ENCODE results near the gene ZFYVE1.

The ZFYVE1 gene

GRCh38 chr14:72970058-72970630 lies 56.8 kb downstream of the ZFYVE1 start:
- no peaks in the 10 kb centered on the region for H3K79me2 ChIP-seq (ENCODE audit: insufficient read depth, low read depth)
- peaks cover 17% of the 10 kb centered on the region for H3K4me1 ChIP-seq (ENCODE audit: low read depth, poor library complexity, severe bottlenecking)
- no peak overlapping the region for H3K27ac ChIP-seq
- no peak overlapping the region for H3K9ac ChIP-seq
- H3K4me2 ChIP-seq = no peak overlapping the region
- H4K20me1 ChIP-seq (ENCODE audit: insufficient read depth) = no peaks in the 10 kb centered on the region
- no peak overlapping the region for H2AFZ ChIP-seq (ENCODE audit: low read depth)
- TF ChIP-seq CTCF (conservative IDR thresholded peaks at IDR 0.05; ENCODE audit: low read depth, low read length) = no peak
- no peaks in the 10 kb centered on the region for H3K27me3 ChIP-seq (ENCODE audit: insufficient read depth, low read depth)
- H3K36me3 ChIP-seq (ENCODE audit: insufficient read depth) = no peaks in the 10 kb centered on the region
- no peak overlapping the region for H3K4me3 ChIP-seq (IDR thresholded peaks at IDR 0.05; ENCODE audit: insufficient read depth, low read depth, low read length)

GRCh38 chr14:72968316-72968715 lies 58.6 kb downstream of the ZFYVE1 start:
- Histone ChIP-seq H4K20me1 (ENCODE audit: insufficient read depth) (no peaks in the 10 kb centered on the region), H3K4me1 (ENCODE audit: low read depth, poor library complexity, severe bottlenecking) (peaks cover 36% of the 10 kb centered on the region), H3K27me3 (ENCODE audit: insufficient read depth, low read depth) (no peaks in the 10 kb centered on the region), H3K4me3 (IDR thresholded peaks at IDR 0.05; ENCODE audit: insufficient read depth, low read depth, low read length) (no peak overlapping the region), H2AFZ (ENCODE audit: low read depth) (no peak overlapping the region), H3K36me3 (ENCODE audit: insufficient read depth) (no peaks in the 10 kb centered on the region), H3K79me2 (ENCODE audit: insufficient read depth, low read depth) (no peaks in the 10 kb centered on the region), H3K4me2 (no peak overlapping the region), H3K27ac (no peak overlapping the region), H3K9ac (no peak overlapping the region)
- no peak for TF ChIP-seq CTCF (conservative IDR thresholded peaks at IDR 0.05; ENCODE audit: low read depth, low read length)

GRCh38 chr14:72966038-72966437 lies 60.9 kb downstream of the ZFYVE1 start:
- Histone ChIP-seq H3K27me3 (ENCODE audit: insufficient read depth, low read depth) (no peaks in the 10 kb centered on the region), H3K4me3 (IDR thresholded peaks at IDR 0.05; ENCODE audit: insufficient read depth, low read depth, low read length) (no peak overlapping the region), H2AFZ (ENCODE audit: low read depth) (no peak overlapping the region), H3K9ac (peak overlapping the region; percentile 15; the same call in 1 of the 2 replicates), H4K20me1 (ENCODE audit: insufficient read depth) (no peaks in the 10 kb centered on the region), H3K36me3 (ENCODE audit: insufficient read depth) (no peaks in the 10 kb centered on the region), H3K4me2 (peak overlapping the region; percentile 48; the same call in 1 of the 2 replicates), H3K4me1 (ENCODE audit: low read depth, poor library complexity, severe bottlenecking) (peaks cover 50% of the 10 kb centered on the region), H3K79me2 (ENCODE audit: insufficient read depth, low read depth) (no peaks in the 10 kb centered on the region), H3K27ac (peak overlapping the region; percentile 81)
- no peak for TF ChIP-seq CTCF (conservative IDR thresholded peaks at IDR 0.05; ENCODE audit: low read depth, low read length)

- H3K36me3 ChIP-seq (ENCODE audit: insufficient read depth) = no peaks in the 10 kb centered on the region
- H3K79me2 ChIP-seq (ENCODE audit: insufficient read depth, low read depth) = no peaks in the 10 kb centered on the region
- no peaks in the 10 kb centered on the region for H4K20me1 ChIP-seq (ENCODE audit: insufficient read depth)
- H3K4me1 ChIP-seq (ENCODE audit: low read depth, poor library complexity, severe bottlenecking) = peaks cover 50% of the 10 kb centered on the region
- TF ChIP-seq CTCF (conservative IDR thresholded peaks at IDR 0.05; ENCODE audit: low read depth, low read length) = no peak
- H3K9ac ChIP-seq = peak overlapping the region; percentile 15; the same call in 1 of the 2 replicates
- peak overlapping the region; percentile 81 for H3K27ac ChIP-seq
- no peak overlapping the region for H3K4me3 ChIP-seq (IDR thresholded peaks at IDR 0.05; ENCODE audit: insufficient read depth, low read depth, low read length)
- H2AFZ ChIP-seq (ENCODE audit: low read depth) = no peak overlapping the region
- H3K4me2 ChIP-seq = peak overlapping the region; percentile 48
- no peaks in the 10 kb centered on the region for H3K27me3 ChIP-seq (ENCODE audit: insufficient read depth, low read depth)
Measured at GRCh38 chr14:72965249-72965648, 61.7 kb downstream of the ZFYVE1 start.

Measured in KMS-11 (cell line).